SK-N-MC (cell line): ENCODE measurements around the gene SPANXD.

Experiments
- EZH2 ChIP-seq: fragments of 200-600 bp; sonication (generic); IDR thresholded peaks from one replicate; pipeline ENCODE4 v1.6.1; 2017; ENCODE audit warnings: antibody characterized with exemption
- POLR2AphosphoS5 ChIP-seq: IDR thresholded peaks from 2 replicates; pipeline ENCODE4 v1.6.1; 2012; ENCODE audit warnings: mild to moderate bottlenecking, low read depth, low read length, borderline replicate concordance

DNA sequence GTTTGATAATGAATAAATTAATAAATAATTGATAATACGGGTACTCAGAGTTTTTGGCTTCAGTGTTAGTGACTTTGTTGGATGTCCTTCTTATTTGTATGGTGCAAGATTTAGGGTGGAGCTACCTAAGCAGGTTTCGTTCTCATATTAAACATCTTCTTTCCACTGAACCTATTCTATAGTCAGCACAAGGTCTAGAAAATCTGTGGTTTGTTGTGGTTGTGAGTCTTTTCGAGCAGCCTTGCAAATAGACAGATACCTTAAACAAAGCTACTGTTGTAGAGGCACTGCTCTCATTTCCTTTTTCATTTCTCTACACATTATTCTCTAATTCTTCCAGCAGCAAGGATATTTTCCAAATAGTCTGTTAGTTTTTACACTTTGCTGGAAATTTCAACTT, 38.1 kb upstream of the SPANXD start:
- no peak for TF ChIP-seq POLR2AphosphoS5
- no peak for TF ChIP-seq EZH2
